Neuronal stem cell (in vitro differentiated cells): Measurements from ENCODE around the gene IFITM5.

Source experiments
- DNase-seq: peaks from one replicate; pipeline ENCODE4 v3.0.0-alpha.2; 2013; ENCODE audit warnings: low spot score
- H2AFZ ChIP-seq: one replicate; pipeline ENCODE4 v1.6.1; 2013; ENCODE audit warnings: mild to moderate bottlenecking, low read length, inconsistent platforms
- H2AK5ac ChIP-seq: 2 replicates; pipeline ENCODE4 v1.6.1; 2013; ENCODE audit warnings: low read depth, mild to moderate bottlenecking, inconsistent platforms, low read length, moderate library complexity, mixed read lengths
- H2BK120ac ChIP-seq: 2 replicates; pipeline ENCODE4 v1.6.1; 2013; ENCODE audit warnings: low read depth, mild to moderate bottlenecking, inconsistent platforms, low read length, moderate library complexity, mixed read lengths
- H2BK12ac ChIP-seq: one replicate; pipeline ENCODE4 v1.6.1; 2013; ENCODE audit warnings: low read length, inconsistent platforms
- H2BK15ac ChIP-seq: 2 replicates; pipeline ENCODE4 v1.6.1; 2013; ENCODE audit warnings: mild to moderate bottlenecking, low read length, inconsistent platforms, mixed read lengths
- H2BK5ac ChIP-seq: one replicate; pipeline ENCODE4 v1.6.1; 2013; ENCODE audit warnings: inconsistent platforms, mild to moderate bottlenecking, low read length, moderate library complexity
- H3K14ac ChIP-seq: one replicate; pipeline ENCODE4 v1.6.1; 2013; ENCODE audit warnings: low read length, inconsistent platforms
- H3K18ac ChIP-seq: 2 replicates; pipeline ENCODE4 v1.6.1; 2013; ENCODE audit warnings: low read length, inconsistent platforms
- H3K23ac ChIP-seq: 2 replicates; pipeline ENCODE4 v1.6.1; 2013; ENCODE audit warnings: low read depth, mild to moderate bottlenecking, mixed read lengths, low read length, inconsistent platforms; ENCODE audit not compliant: poor library complexity
- H3K27ac ChIP-seq: replicated peaks from 3 replicates; pipeline ENCODE4 v1.5.1; 2013; ENCODE audit warnings: low read length, inconsistent platforms
- H3K27me3 ChIP-seq, 3 experiments: 2 replicates each; pipeline ENCODE4 v1.6.1; 2013; ENCODE audit warnings: low read length in 3 of 3, mild to moderate bottlenecking in 2 of 3, inconsistent platforms in 1 of 3, low read depth in 1 of 3, mixed read lengths in 1 of 3, moderate library complexity in 1 of 3; ENCODE audit not compliant: control insufficient read depth in 3 of 3, insufficient read depth in 3 of 3
- H3K36me3 ChIP-seq, 2 donors: replicated peaks in 1 of 2; 2 replicates each; pipeline ENCODE4 v1.6.1; 2013; ENCODE audit warnings: low read length in 2 of 2; ENCODE audit not compliant: control insufficient read depth in 2 of 2, insufficient read depth in 2 of 2
- H3K4ac ChIP-seq: 2 replicates; pipeline ENCODE4 v1.6.1; 2013; ENCODE audit warnings: inconsistent platforms, mild to moderate bottlenecking, low read length, moderate library complexity
- H3K4me1 ChIP-seq, 2 donors: 1 replicate in 1 of 2; 2 replicates in 1 of 2; pipeline ENCODE4 v1.6.1; 2013; ENCODE audit warnings: low read length in 2 of 2, low read depth in 1 of 2; ENCODE audit not compliant: control insufficient read depth in 2 of 2, insufficient read depth in 1 of 2
- H3K4me2 ChIP-seq: one replicate; pipeline ENCODE4 v1.6.1; 2013; ENCODE audit warnings: mild to moderate bottlenecking, low read length, inconsistent platforms; ENCODE audit not compliant: insufficient read depth, poor library complexity, severe bottlenecking
- H3K4me3 ChIP-seq, 2 donors: 2 replicates each; pipeline ENCODE4 v1.5.1; 2013; ENCODE audit warnings: low read length in 2 of 2, mild to moderate bottlenecking in 2 of 2, inconsistent platforms in 1 of 2, moderate library complexity in 1 of 2
- H3K79me1 ChIP-seq: one replicate; pipeline ENCODE4 v1.6.1; 2013; ENCODE audit warnings: low read depth, mild to moderate bottlenecking, inconsistent platforms, low read length, moderate library complexity
- H3K9ac ChIP-seq: one replicate; pipeline ENCODE4 v1.6.1; 2013; ENCODE audit warnings: mild to moderate bottlenecking, low read depth, low read length, inconsistent platforms; ENCODE audit not compliant: poor library complexity
- H3K9me3 ChIP-seq, 2 donors: replicated peaks in 1 of 2; 2 replicates each; pipeline versions ENCODE3 to v1.6.1; 2013; ENCODE audit warnings: low read length in 2 of 2, mild to moderate bottlenecking in 2 of 2, inconsistent platforms in 1 of 2, low read depth in 1 of 2, mixed read lengths in 1 of 2, moderate library complexity in 1 of 2; ENCODE audit not compliant: control insufficient read depth in 2 of 2, insufficient read depth in 1 of 2
- H4K8ac ChIP-seq: one replicate; pipeline ENCODE4 v1.6.1; 2013; ENCODE audit warnings: low read depth, mild to moderate bottlenecking, inconsistent platforms, low read length, moderate library complexity
- H4K91ac ChIP-seq: one replicate; pipeline ENCODE4 v1.6.1; 2013; ENCODE audit warnings: low read length, low read depth, mild to moderate bottlenecking, inconsistent platforms; ENCODE audit not compliant: poor library complexity
- WGBS, 2 donors: extraction: QIAGEN DNeasy Blood & Tissue Kit; methylation state at CpG; one replicate each; pipeline ENCODE4 v1.1.7; 2013; ENCODE audit warnings: missing lambda C conversion rate in 2 of 2, mixed read lengths in 1 of 2; ENCODE audit not compliant: insufficient read length in 2 of 2, insufficient replicate concordance in 1 of 2; ENCODE audit errors: extremely low coverage in 2 of 2; 5-methylcytosine and 5-hydroxymethylcytosine counted together

IFITM5 gene

GRCh38 chr11:282630-283360 is 16.5 kb downstream of the IFITM5 start:
- no peak overlapping the region for H3K23ac ChIP-seq
- H3K36me3 ChIP-seq: no peaks in the 10 kb centered on the region
- H2AK5ac ChIP-seq: peak overlapping the region; percentile 2
- peaks cover 8 to 16% of the 10 kb centered on the region in 2 donors for H3K4me1 ChIP-seq
- H2BK15ac ChIP-seq: no peak overlapping the region
- no peak overlapping the region for H3K27ac ChIP-seq
- H4K91ac ChIP-seq: no peak overlapping the region
- H3K9me3 ChIP-seq: peaks cover 0 to 3% of the 10 kb centered on the region in 2 donors
- H2BK5ac ChIP-seq: peak overlapping the region; percentile 16
- H3K4ac ChIP-seq: no peak overlapping the region
- H3K27me3 ChIP-seq: peaks cover 0 to 6% (median 0%) of the 10 kb centered on the region in 3 experiments
- H3K79me1 ChIP-seq: no peaks in the 10 kb centered on the region
- H3K18ac ChIP-seq: peak overlapping the region; percentile 79
- WGBS, 2 donors: no CpG with 5 or more reads among the region's 13 CpGs
- no peak overlapping the region for H3K4me3 ChIP-seq
- H3K9ac ChIP-seq: peak overlapping the region; percentile 10
- no peak overlapping the region for H3K14ac ChIP-seq
- no peak overlapping the region for H3K4me2 ChIP-seq
- H2BK120ac ChIP-seq: no peak overlapping the region
- no peak overlapping the region for H2AFZ ChIP-seq
- H2BK12ac ChIP-seq: peak overlapping the region; percentile 41
- H4K8ac ChIP-seq: no peak overlapping the region
- no peak for DNase-seq

- no peak overlapping the region for H3K14ac ChIP-seq
- no peak overlapping the region for H2BK120ac ChIP-seq
- no peak overlapping the region for H3K4me3 ChIP-seq
- H2AFZ ChIP-seq: no peak overlapping the region
- no peak overlapping the region for H2BK15ac ChIP-seq
- H4K91ac ChIP-seq: no peak overlapping the region
- no peak overlapping the region for H2BK5ac ChIP-seq
- H3K79me1 ChIP-seq: no peaks in the 10 kb centered on the region
- no peaks in the 10 kb centered on the region for H3K36me3 ChIP-seq
- H3K4ac ChIP-seq: no peak overlapping the region
- no peak overlapping the region for H3K18ac ChIP-seq
- no peak overlapping the region for H3K23ac ChIP-seq
- H3K27me3 ChIP-seq: peaks cover 0 to 2% (median 0%) of the 10 kb centered on the region in 3 experiments
- peaks cover 7 to 21% of the 10 kb centered on the region in 2 donors for H3K4me1 ChIP-seq
- H2AK5ac ChIP-seq: peak overlapping the region; percentile 60
- no peak overlapping the region for H3K4me2 ChIP-seq
- no CpG with 5 or more reads among the region's 4 CpGs for WGBS, 2 donors
- no peak for DNase-seq
- no peak overlapping the region for H3K27ac ChIP-seq
- H3K9ac ChIP-seq: no peak overlapping the region
- H2BK12ac ChIP-seq: no peak overlapping the region
- H3K9me3 ChIP-seq: peaks cover 0 to 3% of the 10 kb centered on the region in 2 donors
- H4K8ac ChIP-seq: no peak overlapping the region
These were observed 17.2 kb downstream of the IFITM5 start for GRCh38 chr11:282171-282570.

- H3K4me2 ChIP-seq: no peak overlapping the region
- H2BK12ac ChIP-seq: peak overlapping the region; percentile 84
- no peak for DNase-seq
- H2AK5ac ChIP-seq: peak overlapping the region; percentile 60
- H3K14ac ChIP-seq: peak overlapping the region; percentile 97
- no peak overlapping the region for H3K9ac ChIP-seq
- peaks cover 6 to 21% of the 10 kb centered on the region in 2 donors for H3K4me1 ChIP-seq
- H3K27me3 ChIP-seq: no peaks in the 10 kb centered on the region
- no peak overlapping the region for H2BK120ac ChIP-seq
- peaks cover 0 to 3% of the 10 kb centered on the region in 2 donors for H3K9me3 ChIP-seq
- no peak overlapping the region for H3K23ac ChIP-seq
- H4K91ac ChIP-seq: no peak overlapping the region
- H3K36me3 ChIP-seq: no peaks in the 10 kb centered on the region
- no peak overlapping the region for H3K27ac ChIP-seq
- peak overlapping the region; percentile 76 for H3K4ac ChIP-seq
- no peak overlapping the region for H2AFZ ChIP-seq
- H4K8ac ChIP-seq: peak overlapping the region; percentile 82
- peak overlapping the region; percentile 87 for H3K18ac ChIP-seq
- H2BK15ac ChIP-seq: no peak overlapping the region
- no CpG with 5 or more reads among the region's 26 CpGs for WGBS, 2 donors
- H3K4me3 ChIP-seq: no peak overlapping the region
- H2BK5ac ChIP-seq: peak overlapping the region; percentile 24
- H3K79me1 ChIP-seq: no peaks in the 10 kb centered on the region
These were observed 17.7 kb downstream of the IFITM5 start for GRCh38 chr11:281486-282161.
